ENCODE data around the gene C1GALT1C1.

- TF ChIP-seq YY1 (IDR thresholded peaks at IDR 0.05; ENCODE audit: insufficient read depth, insufficient read length) (no peak), ZNF274 (IDR thresholded peaks at IDR 0.05; ENCODE audit: low read depth, low read length) (no peak)
Measured at GRCh38 chrX:120629667-120630537, at the start of gene C1GALT1C1.

All from NT2/D1 (cell line).